ENCODE results near the gene PRRC1. TPM values are rescaled to one million over a fixed set of nuclear protein-coding genes. Genes with fewer than 3 reads are reported as not detected.

PRRC1 gene
- total and polyA plus RNA-seq, 9 of the 15 experiments (the other 6 are each of a cell fraction or from before 2014, with no cell fraction given): 23.4 to 68.7 (median 43.9) TPM

DNA sequence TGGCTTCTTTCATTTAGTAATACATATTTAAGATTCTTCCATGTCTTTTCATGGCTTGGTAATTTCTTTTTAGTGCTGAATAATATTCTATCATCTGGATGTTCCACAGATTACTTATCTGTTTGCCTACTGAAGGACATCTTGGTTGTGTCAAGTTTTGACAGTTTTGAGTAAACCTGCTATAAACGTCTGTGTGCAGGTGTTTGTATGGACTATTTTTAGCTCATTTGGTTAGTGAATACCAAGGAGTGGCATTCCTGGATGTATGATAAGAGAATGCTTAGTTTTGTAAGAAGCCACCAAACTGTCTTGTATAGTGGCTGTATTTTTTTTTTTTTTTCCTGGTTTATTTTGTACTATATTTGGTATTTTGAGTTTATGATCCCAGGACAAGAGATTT, 38.4 kb downstream of the PRRC1 start (continued):
- TF ChIP-seq TAF7 (tag; IDR thresholded peaks at IDR 0.05) (no peak), NCOR1 (IDR thresholded peaks at IDR 0.05) (no peak), ZBED1 (IDR thresholded peaks at IDR 0.05) (no peak), HOXB6 (CRISPR knock-in tag; IDR thresholded peaks at IDR 0.05; ENCODE audit: borderline replicate concordance) (no peak), ZNF24 (IDR thresholded peaks at IDR 0.05) (no peak), ZNF212 (CRISPR knock-in tag; IDR thresholded peaks at IDR 0.05) (no peak), CBX8 (IDR thresholded peaks at IDR 0.05; ENCODE audit: borderline replicate concordance, extremely low read depth, low read depth, low read length, poor library complexity, severe bottlenecking) (no peak), BHLHE40 (IDR thresholded peaks at IDR 0.05; ENCODE audit: low read length) (no peak)

DNA sequence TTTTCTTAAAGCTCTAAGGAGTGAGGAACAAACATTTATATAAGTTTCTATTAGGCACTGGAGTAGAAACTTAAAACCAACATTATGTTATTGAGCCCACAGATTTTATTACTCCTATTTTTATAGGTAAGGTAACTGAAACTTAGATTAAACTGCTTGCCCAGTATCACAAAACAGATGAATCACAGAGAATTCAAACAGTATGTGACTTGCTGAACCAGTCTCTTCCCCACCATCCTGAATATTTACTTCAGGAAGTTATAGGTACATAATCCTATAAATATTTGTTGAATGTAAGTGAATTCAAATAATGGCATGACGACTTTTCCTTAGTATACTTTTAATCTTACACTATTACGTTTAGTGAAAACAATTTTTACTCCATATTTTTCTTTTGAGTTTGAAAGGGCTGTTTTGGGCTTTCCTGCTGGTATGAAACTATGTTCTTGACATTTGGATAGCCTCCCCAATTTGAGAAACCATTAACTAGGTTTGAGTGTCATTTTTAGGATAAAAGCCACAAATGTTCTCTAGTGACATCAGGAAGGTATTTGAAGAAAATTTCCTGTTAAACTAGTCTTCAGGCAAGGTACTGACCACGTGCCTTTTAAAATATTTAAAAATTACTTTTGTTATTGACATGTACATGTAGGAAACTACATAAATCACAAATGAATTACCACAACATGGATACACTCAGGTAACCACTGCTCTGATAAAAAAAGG, 39.3 kb downstream of the PRRC1 start:
- no peak for TF ChIP-seq CHD1 (IDR thresholded peaks at IDR 0.05; ENCODE audit: low read length)
- no peak for TF ChIP-seq RFX1 (IDR thresholded peaks at IDR 0.05)
- TF ChIP-seq ZNF124 (CRISPR knock-in tag; IDR thresholded peaks at IDR 0.05): no peak
- TF ChIP-seq, protein P1, sequence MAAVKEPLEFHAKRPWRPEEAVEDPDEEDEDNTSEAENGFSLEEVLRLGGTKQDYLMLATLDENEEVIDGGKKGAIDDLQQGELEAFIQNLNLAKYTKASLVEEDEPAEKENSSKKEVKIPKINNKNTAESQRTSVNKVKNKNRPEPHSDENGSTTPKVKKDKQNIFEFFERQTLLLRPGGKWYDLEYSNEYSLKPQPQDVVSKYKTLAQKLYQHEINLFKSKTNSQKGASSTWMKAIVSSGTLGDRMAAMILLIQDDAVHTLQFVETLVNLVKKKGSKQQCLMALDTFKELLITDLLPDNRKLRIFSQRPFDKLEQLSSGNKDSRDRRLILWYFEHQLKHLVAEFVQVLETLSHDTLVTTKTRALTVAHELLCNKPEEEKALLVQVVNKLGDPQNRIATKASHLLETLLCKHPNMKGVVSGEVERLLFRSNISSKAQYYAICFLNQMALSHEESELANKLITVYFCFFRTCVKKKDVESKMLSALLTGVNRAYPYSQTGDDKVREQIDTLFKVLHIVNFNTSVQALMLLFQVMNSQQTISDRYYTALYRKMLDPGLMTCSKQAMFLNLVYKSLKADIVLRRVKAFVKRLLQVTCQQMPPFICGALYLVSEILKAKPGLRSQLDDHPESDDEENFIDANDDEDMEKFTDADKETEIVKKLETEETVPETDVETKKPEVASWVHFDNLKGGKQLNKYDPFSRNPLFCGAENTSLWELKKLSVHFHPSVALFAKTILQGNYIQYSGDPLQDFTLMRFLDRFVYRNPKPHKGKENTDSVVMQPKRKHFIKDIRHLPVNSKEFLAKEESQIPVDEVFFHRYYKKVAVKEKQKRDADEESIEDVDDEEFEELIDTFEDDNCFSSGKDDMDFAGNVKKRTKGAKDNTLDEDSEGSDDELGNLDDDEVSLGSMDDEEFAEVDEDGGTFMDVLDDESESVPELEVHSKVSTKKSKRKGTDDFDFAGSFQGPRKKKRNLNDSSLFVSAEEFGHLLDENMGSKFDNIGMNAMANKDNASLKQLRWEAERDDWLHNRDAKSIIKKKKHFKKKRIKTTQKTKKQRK (IDR thresholded peaks at IDR 0.05; ENCODE audit: borderline replicate concordance, low read depth, low read length): no peak
- no peak for TF ChIP-seq ZNF644 (tag; IDR thresholded peaks at IDR 0.05; ENCODE audit: low read depth)
- TF ChIP-seq ZNF707 (CRISPR knock-in tag; conservative IDR thresholded peaks at IDR 0.05): no peak
- TF ChIP-seq, protein P2, sequence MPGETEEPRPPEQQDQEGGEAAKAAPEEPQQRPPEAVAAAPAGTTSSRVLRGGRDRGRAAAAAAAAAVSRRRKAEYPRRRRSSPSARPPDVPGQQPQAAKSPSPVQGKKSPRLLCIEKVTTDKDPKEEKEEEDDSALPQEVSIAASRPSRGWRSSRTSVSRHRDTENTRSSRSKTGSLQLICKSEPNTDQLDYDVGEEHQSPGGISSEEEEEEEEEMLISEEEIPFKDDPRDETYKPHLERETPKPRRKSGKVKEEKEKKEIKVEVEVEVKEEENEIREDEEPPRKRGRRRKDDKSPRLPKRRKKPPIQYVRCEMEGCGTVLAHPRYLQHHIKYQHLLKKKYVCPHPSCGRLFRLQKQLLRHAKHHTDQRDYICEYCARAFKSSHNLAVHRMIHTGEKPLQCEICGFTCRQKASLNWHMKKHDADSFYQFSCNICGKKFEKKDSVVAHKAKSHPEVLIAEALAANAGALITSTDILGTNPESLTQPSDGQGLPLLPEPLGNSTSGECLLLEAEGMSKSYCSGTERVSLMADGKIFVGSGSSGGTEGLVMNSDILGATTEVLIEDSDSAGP (CRISPR knock-in tag; IDR thresholded peaks at IDR 0.05): no peak
- TF ChIP-seq ZNF780A (CRISPR knock-in tag; IDR thresholded peaks at IDR 0.05): no peak
- no peak for TF ChIP-seq ZFP30 (CRISPR knock-in tag; IDR thresholded peaks at IDR 0.05; ENCODE audit: borderline replicate concordance)
- TF ChIP-seq KAT7 (CRISPR knock-in tag; IDR thresholded peaks at IDR 0.05; ENCODE audit: borderline replicate concordance): no peak
- Histone ChIP-seq H3K9me3 (replicated peaks; ENCODE audit: control insufficient read depth, insufficient read depth, low read depth, low read length) (no peaks in the 10 kb centered on the region), H3K79me2 (ENCODE audit: control insufficient read depth, insufficient read depth, low read length) (no peaks in the 10 kb centered on the region), H3K9me1 (ENCODE audit: control insufficient read depth, insufficient read depth, low read length) (no peaks in the 10 kb centered on the region), H3K9ac (ENCODE audit: insufficient read depth in 1 of 2, low read depth in 2 of 2, low read length in 2 of 2) (no peak overlapping the region), H3K36me3 (ENCODE audit: control insufficient read depth, insufficient read depth, low read length) (peaks cover 27% of the 10 kb centered on the region; the same call in 2 of the 3 replicates), H2AFZ (ENCODE audit: low read depth, low read length) (no peak overlapping the region), H3K4me3 (no peak overlapping the region), H3K4me1 (replicated peaks in 1 of 2; ENCODE audit: control insufficient read depth in 2 of 2, insufficient read depth in 2 of 2, low read length in 2 of 2) (no peaks in the 10 kb centered on the region), H3K27me3 (ENCODE audit: control insufficient read depth in 2 of 2, insufficient read depth in 2 of 2, low read length in 2 of 2) (no peaks in the 10 kb centered on the region), H4K20me1 (replicated peaks; ENCODE audit: control insufficient read depth, insufficient read depth, low read length) (no peaks in the 10 kb centered on the region), H3K4me2 (ENCODE audit: insufficient read depth, low read length) (no peak overlapping the region), H3K27ac (ENCODE audit: extremely low read depth, low read depth, low read length) (no peak overlapping the region)
- intact Hi-C loops (cut with micrococcal nuclease): no loop called here
- DNase-seq (ENCODE audit: extremely low read depth in 1 of 4, low spot score in 3 of 4) (no peak), FAIRE-seq (no peak), ATAC-seq (no peak)
- in situ Hi-C loops (cut with MboI): no loop called here
- CTCF ChIA-PET (ENCODE audit: low intra/inter-chr PET ratio): no interaction called here
- POLR2A ChIA-PET: no interaction called here
- BruUV-seq (replicated peaks): no TSS peak
- 81% methylated on average over 3 of the region's 3 CpGs for WGBS (ENCODE audit: insufficient coverage, low coverage, missing lambda C conversion rate)

All from K562 (cell line).